ENCODE results near the gene ANGPTL8.

Gene ANGPTL8

GRCh38 chr19:11204076-11204602 lies 35.3 kb upstream of the ANGPTL8 start:
- DNase-seq, result no peak

DNA sequence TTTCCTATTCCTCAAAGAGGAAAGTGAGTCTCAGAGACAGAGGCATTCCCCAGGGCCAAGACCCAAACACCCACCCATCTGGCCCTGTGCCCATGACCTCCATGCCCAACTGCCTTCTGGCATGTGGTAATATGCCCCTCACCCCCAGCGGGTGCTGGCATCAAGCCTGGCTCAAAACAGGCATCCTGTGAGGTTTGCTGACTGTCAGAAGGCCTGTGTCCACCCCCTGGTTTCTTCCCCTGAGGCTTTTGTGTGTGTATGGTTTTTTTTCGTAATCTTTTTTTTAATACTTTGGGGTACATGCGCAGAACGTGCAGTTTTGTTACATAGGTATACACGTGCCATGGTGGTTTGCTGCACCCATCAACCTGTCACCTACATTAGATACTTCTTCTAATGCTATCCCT lies 34.5 kb upstream of the ANGPTL8 start:
- no peak for DNase-seq

GRCh38 chr19:11205939-11206570 lies 33.4 kb upstream of the ANGPTL8 start:
- no peak for DNase-seq

GRCh38 chr19:11208561-11209471 lies 30.6 kb upstream of the ANGPTL8 start:
- no peak for DNase-seq

- no peak for DNase-seq
Measured at GRCh38 chr19:11209839-11210655, 29.4 kb upstream of the ANGPTL8 start.

GRCh38 chr19:11210656-11210928 lies 28.8 kb upstream of the ANGPTL8 start:
- no peak for DNase-seq

GRCh38 chr19:11214387-11214786 lies 25.0 kb upstream of the ANGPTL8 start:
- no peak for DNase-seq

- DNase-seq, result no peak
Measured at GRCh38 chr19:11221082-11221598, 18.3 kb upstream of the ANGPTL8 start.

- DNase-seq, result no peak
Measured at GRCh38 chr19:11223200-11223599, 16.2 kb upstream of the ANGPTL8 start.

GRCh38 chr19:11224429-11224828 lies 15.0 kb upstream of the ANGPTL8 start:
- no peak for DNase-seq

- DNase-seq, result no peak
Measured at GRCh38 chr19:11225172-11225571, 14.2 kb upstream of the ANGPTL8 start.

DNA sequence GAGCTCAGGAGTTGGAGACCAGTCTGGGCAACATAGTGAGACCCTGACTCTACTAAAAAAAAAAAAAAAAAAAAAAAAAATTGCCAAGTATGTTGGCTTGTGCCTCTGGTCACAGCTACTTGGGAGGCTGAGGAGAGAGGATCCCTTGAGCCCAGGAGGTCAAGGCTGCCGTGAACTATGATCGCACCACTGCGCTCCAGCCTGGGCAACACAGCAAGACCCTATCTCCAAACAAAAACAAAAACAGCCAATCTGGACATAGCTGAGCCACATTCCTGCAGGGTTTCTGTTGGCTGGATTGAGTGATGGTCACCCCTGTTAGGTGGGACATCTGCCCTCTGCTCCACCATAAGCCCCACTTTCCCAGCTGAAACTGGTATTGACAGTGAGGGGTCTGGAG lies 13.6 kb upstream of the ANGPTL8 start:
- DNase-seq, result no peak

DNA sequence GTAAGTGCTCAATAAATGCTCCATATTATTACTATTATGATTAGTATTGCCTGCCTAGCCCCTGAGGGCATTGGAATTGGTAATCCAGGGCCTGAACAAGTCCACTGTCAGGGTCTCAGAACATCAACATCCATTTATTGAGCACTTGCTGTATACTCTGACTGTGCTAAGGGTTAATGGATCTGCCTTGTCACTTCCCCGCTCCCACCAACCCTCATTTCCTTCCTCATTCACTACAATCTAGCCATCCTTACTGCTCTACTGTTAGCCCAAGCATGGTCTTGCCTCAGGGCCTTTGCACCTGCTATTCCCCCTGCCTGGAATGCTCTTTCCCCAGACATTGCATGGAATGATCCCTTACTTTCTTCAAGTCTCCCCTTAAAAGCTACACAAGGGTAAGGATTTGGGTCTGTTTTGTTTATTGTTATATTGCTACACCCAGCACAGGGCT lies 12.7 kb upstream of the ANGPTL8 start:
- DNase-seq, result no peak

DNA sequence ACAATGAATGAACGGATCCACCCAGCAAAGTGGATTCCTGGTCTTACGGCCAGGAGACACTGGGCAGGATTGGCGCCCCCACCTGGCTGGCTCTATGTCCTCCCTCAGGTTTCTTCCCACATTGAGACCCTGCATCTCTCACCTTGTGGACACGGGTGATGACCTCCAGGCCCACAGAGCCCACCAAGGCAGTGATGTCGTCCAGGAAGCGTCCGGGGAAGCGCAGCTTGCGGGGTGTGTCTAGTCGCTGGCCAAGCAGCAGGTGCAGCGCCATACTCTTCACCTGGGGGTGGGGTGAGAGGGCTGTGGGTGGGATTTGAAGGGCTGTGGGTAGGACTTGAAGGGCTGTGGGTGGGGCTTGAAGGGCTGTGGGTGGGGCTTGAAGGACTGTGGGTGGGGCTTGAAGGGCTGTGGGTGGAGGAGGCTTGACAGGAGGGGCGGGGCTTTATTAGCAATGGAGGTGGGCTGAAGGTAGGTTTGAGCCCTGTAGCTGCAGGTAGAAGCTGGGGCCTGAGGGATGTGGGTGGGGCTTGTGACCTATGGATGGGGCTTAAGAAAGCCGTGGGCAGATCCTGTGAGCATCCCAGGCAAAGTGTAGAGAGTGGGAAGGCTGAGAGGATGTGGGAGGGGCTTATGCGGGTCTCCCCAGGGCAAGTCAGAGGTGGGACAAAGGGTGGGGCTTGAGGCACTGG lies 12.1 kb upstream of the ANGPTL8 start:
- no peak for DNase-seq

DNA sequence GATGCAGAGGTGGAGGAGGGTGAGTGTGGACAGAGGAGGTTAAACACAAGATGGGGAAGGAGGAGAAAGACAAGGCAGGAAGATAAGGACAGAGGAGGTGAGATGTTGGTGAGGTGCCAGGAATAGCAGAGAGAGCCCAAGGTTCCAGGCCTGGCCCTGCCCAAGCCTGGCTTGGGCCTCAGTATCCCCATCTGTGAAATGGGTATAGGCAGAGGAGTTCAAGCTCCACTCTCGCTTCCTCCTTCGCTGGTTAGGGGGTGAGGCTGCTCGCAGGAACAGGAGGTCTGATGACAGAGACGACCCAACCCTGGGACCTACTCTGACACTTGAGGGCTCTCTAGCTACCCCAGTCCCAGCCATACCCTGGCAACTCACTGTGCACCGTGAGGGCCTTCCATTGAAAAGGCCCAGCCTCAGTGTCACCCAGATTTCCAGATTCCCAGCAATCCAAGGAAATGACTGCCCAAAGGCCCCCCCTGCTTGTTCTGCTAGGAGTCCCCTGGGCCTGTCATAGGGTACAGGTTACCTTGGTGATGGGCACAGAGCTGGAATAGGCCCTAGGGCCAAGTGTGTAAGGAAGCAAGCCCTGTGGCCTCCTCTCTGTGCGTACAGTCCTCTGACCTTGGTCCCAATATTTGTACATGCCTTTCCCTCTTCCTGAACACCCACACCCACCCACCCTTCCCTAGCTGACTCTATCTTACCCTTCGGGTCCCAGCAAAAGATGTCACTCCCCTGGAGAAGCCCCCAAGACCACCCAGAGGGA lies 8.6 kb upstream of the ANGPTL8 start:
- no peak for DNase-seq

DNA sequence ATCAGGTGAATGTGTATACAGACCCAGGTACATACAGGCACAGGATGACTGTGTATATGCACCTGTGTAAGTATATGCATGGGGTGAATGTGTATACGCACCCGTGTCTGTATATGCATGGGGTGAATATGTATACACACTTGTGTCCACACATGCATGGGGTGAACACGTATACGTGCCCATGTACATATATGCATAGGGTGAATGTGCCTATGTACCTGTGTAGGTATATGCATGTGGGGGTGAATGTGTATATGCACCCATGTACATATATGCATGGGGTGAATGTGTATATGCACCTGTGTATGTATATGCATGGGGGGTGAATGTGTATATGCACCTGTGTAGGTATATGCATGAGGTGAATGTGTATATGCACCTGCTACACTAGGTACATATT lies 6.9 kb upstream of the ANGPTL8 start:
- DNase-seq, result no peak

DNA sequence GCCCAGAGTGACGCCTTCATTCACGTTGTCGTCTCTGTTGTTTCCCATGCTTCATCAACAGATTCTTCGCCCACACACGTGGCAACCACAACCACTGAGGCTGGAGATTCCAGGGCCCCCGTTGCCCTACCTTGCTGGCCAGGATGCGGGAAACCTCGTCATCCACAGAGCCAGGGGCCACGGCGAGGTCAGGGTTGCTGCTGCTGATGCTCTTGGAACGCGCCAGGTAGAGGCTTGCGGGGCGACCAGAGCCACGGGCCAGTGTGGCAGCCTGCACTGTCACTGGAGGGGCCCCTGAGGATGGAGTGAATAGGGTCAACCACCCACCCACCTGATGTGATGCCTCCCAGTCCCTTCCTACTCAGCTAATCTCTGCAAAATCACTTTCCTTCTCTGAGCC lies 6.3 kb upstream of the ANGPTL8 start:
- no peak for DNase-seq

- no peak for DNase-seq
Measured at GRCh38 chr19:11234486-11235075, 4.8 kb upstream of the ANGPTL8 start.

DNA sequence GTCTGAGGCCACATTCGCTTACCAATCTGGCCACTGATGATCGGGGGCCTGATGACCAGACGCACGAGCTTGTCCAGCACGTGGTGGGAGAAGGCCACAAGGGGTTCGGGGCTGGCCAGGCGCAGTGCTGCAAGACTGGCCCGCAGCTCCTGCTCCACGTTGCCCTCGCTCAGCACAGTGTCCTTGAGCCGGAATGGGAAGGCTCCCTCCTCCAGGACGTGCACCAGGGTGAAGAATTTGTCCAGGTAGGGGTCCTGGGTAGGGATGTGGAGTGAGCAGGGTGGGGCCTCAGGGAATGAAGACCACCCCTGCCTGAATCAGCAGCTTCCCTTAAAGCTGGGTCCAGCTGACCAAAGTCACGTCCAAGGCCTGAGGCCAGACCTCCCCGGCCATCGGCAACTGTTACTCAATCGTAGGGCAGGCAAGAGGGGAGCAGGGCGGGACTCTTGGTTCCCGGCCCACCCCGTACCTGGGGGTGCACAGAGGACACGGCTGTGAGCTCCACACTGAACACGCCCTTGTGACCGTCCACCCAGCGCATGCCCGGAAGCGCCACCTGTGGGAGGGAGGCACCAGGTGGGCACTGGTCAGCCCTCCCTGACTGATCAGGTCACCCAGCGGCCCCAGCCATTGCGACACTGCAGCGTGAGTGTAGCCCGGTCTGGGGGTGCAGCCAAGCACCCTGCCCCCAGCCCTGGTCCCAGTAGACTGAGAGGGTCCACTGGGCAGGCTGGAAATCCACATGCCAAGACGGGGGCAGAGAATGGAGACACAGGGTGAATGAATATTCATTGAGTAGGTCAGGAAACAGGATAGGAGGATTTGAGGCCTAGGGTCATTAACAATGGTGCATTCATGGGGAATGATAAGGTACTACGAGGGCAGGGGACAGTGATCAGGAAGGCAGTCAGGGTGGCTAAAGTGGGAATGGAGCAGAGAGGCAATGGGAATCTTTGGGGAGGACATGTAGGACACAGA lies 2.8 kb upstream of the ANGPTL8 start:
- DNase-seq, result no peak

- no peak for DNase-seq
Measured at GRCh38 chr19:11237321-11237720, 2.1 kb upstream of the ANGPTL8 start.

All from cerebellar nuclear complex (tissue), 1 donor.